Right atrium auricular region (tissue), 2 donors: ENCODE measurements around the gene CNTNAP5. TPM values are rescaled to one million over a fixed set of nuclear protein-coding genes. Genes with fewer than 3 reads are reported as not detected.

Source experiments
- DNase-seq: peaks from one replicate; pipeline ENCODE4 v3.0.0-alpha.2; 2019; ENCODE audit warnings: low spot score
- H3K27ac ChIP-seq, 2 donors: fragments of 200-600 bp; sonication (generic); 1 replicate in 1 of 2; 2 replicates in 1 of 2; pipeline ENCODE4 v1.5.1; 2016 to 2019
- H3K27me3 ChIP-seq, 2 donors: fragments of 200-600 bp; sonication (generic); one replicate each; pipeline versions ENCODE4 v1.5.1 to v1.6.0; 2017 to 2019
- H3K36me3 ChIP-seq: fragments of 200-600 bp; sonication (generic); one replicate; pipeline ENCODE4 v1.5.1; 2016
- H3K4me1 ChIP-seq, 2 donors: fragments of 200-600 bp; sonication (generic); one replicate each; pipeline versions ENCODE4 v1.5.1 to v1.6.0; 2017 to 2019
- H3K4me3 ChIP-seq, 2 donors: fragments of 200-600 bp; sonication (generic); 1 replicate in 1 of 2; 2 replicates in 1 of 2; pipeline ENCODE4 v1.5.1; 2017 to 2019; ENCODE audit warnings: mild to moderate bottlenecking in 1 of 2, moderate library complexity in 1 of 2
- H3K9me3 ChIP-seq, 2 donors: fragments of 200-600 bp; sonication (generic); one replicate each; pipeline ENCODE4 v1.5.1; 2019
- total RNA-seq, 2 donors: library from RNA; depleted of rRNA; stranded (reverse); fragments of >200 nt; gene quantifications; one replicate each; pipeline ENCODE4 v1.1.0, GENCODE V29; 2016
- TF ChIP-seq, protein P1 (sequence below), 2 donors: fragments of 200-600 bp; sonication (generic); IDR thresholded peaks; one replicate each; pipeline ENCODE4 v1.5.1; 2019; ENCODE audit warnings: antibody characterized with exemption in 2 of 2

The CNTNAP5 gene
- total RNA-seq, 2 donors from 2014 or later: not detected

DNA sequence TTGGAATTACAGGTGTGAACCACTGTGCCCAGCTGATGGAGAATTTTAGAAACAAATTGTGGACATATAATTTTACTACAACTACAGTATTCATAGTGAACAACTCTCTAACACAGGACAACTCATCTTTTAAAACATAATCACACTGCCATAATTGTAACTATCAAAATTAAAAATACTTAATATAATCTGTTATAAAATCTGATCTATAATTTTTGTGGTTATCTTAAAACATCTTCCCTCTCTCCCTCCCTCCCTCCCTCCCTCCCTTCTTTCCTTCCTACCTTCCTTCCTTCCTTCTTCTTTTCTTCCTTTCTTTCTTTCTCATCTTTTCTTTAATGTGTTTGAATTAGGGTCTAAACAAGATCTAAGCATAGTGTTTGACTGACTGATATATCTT, 577.7 kb downstream of the CNTNAP5 start:
- no peaks in the 10 kb centered on the region for H3K9me3 ChIP-seq
- DNase-seq: no peak
- H3K27ac ChIP-seq: no peak overlapping the region
- no peaks in the 10 kb centered on the region for H3K27me3 ChIP-seq
- TF ChIP-seq, protein P1, sequence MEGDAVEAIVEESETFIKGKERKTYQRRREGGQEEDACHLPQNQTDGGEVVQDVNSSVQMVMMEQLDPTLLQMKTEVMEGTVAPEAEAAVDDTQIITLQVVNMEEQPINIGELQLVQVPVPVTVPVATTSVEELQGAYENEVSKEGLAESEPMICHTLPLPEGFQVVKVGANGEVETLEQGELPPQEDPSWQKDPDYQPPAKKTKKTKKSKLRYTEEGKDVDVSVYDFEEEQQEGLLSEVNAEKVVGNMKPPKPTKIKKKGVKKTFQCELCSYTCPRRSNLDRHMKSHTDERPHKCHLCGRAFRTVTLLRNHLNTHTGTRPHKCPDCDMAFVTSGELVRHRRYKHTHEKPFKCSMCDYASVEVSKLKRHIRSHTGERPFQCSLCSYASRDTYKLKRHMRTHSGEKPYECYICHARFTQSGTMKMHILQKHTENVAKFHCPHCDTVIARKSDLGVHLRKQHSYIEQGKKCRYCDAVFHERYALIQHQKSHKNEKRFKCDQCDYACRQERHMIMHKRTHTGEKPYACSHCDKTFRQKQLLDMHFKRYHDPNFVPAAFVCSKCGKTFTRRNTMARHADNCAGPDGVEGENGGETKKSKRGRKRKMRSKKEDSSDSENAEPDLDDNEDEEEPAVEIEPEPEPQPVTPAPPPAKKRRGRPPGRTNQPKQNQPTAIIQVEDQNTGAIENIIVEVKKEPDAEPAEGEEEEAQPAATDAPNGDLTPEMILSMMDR (IDR thresholded peaks at IDR 0.05): no peak
- H3K4me1 ChIP-seq: no peaks in the 10 kb centered on the region
- H3K4me3 ChIP-seq: no peak overlapping the region
- no peaks in the 10 kb centered on the region for H3K36me3 ChIP-seq

DNA sequence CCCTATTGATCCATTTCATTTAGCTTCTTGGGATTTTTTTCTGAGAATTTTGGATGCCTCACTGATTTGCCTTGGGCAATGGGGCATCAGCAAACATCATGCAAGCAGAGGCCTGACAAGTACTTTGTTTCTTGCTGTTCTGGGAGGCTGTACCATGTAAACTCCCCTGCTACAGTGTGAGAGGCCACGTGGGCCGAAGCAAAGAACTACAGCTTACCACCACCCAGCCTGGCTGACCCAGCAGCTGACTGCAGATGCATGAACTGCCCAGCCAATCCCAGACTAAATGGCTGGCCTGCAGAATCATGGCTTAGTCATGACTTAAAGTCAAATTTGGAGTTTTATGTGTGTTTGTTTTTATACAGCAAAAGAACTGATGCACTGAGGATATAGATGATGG, 579.9 kb downstream of the CNTNAP5 start:
- DNase-seq: no peak
- TF ChIP-seq, protein P1 (IDR thresholded peaks at IDR 0.05): no peak
- no peaks in the 10 kb centered on the region for H3K27me3 ChIP-seq
- no peak overlapping the region for H3K4me3 ChIP-seq
- H3K9me3 ChIP-seq: no peaks in the 10 kb centered on the region
- H3K4me1 ChIP-seq: no peaks in the 10 kb centered on the region
- no peaks in the 10 kb centered on the region for H3K36me3 ChIP-seq
- H3K27ac ChIP-seq: no peak overlapping the region

DNA sequence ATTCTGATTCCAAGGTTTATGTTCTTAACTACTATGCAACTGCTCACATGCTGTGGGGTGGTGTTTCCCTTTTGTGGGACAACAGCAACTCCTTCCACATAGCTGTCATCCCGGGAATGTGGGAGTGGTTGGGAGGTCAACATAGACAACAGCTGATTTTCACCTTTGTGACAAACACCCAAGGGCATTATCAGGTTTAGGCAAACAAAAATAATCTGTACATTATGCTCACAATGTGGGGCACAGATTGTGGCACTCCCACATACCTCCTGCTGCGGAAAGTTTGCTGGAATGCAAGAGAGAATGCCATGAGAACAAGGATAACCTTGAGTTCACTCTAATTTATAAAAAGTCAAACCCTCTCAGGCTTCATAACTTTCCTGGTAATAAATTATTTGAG, 582.6 kb downstream of the CNTNAP5 start:
- TF ChIP-seq, protein P1 (IDR thresholded peaks at IDR 0.05): no peak
- no peaks in the 10 kb centered on the region for H3K36me3 ChIP-seq
- DNase-seq: no peak
- H3K4me3 ChIP-seq: no peak overlapping the region
- H3K27ac ChIP-seq: no peak overlapping the region
- no peaks in the 10 kb centered on the region for H3K9me3 ChIP-seq
- no peaks in the 10 kb centered on the region for H3K4me1 ChIP-seq
- no peaks in the 10 kb centered on the region for H3K27me3 ChIP-seq

DNA sequence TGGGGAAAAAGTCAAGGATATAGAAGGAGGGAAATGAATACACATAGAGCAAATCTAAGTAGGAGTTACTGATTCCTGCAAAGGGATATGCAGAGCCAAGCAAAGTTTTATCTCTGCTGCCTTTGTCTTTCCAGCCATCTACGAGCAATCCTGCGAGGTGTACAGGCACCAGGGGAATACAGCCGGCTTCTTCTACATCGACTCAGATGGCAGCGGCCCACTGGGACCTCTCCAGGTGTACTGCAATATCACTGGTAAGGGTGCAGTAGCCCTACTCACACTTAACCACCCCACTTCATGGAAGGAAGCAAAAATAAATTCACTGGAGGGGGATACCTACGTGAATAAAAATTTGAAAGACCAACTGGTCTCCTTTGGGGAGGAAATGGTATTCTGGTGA, 584.6 kb downstream of the CNTNAP5 start:
- Histone ChIP-seq H3K9me3 (no peaks in the 10 kb centered on the region), H3K4me1 (no peaks in the 10 kb centered on the region), H3K27ac (no peak overlapping the region), H3K4me3 (no peak overlapping the region), H3K27me3 (no peaks in the 10 kb centered on the region), H3K36me3 (no peaks in the 10 kb centered on the region)
- no peak for DNase-seq
- TF ChIP-seq, protein P1 (IDR thresholded peaks at IDR 0.05): no peak

DNA sequence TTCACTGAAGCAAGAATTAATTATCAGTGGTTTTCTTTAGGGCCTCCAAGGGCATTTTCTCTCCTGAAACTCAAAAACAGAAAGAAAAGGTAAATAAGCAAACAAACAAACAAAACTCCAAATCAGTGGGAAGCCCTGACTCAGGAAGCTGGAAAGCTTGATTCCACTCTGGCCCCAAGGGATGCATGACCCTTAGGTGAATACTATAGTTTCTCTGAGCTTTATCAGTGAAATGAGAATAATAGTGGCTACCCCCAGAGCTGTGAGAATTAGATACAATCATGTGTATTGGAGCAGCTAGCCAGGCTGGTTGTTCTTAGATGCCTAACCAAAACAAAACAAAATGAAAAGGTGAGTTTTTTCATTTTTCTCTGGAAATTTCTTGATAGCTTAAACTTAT, 585.1 kb downstream of the CNTNAP5 start:
- no peaks in the 10 kb centered on the region for H3K4me1 ChIP-seq
- no peaks in the 10 kb centered on the region for H3K9me3 ChIP-seq
- no peak overlapping the region for H3K27ac ChIP-seq
- DNase-seq: no peak
- no peak overlapping the region for H3K4me3 ChIP-seq
- no peaks in the 10 kb centered on the region for H3K27me3 ChIP-seq
- no peaks in the 10 kb centered on the region for H3K36me3 ChIP-seq
- TF ChIP-seq, protein P1 (IDR thresholded peaks at IDR 0.05): no peak

DNA sequence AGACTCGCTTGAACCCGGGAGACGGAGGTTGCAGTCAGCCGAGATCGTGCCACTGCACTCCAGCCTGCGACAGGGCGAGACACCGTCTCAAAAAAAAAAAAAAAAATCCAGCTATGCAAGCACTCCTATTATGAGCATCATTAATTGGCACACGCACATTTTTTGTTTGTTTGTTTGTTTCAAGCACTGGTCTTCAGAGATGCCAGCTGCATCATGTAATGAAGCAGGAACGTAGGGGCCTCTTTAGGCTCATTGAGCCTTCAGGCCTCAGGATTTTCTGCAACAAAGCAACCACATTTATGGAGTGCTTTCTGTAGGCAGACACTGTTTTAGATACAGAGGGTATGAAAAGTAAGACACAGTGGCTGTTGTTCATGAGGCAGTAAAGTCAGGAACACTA, 585.8 kb downstream of the CNTNAP5 start:
- no peak overlapping the region for H3K4me3 ChIP-seq
- H3K4me1 ChIP-seq: no peaks in the 10 kb centered on the region
- H3K27ac ChIP-seq: no peak overlapping the region
- TF ChIP-seq, protein P1 (IDR thresholded peaks at IDR 0.05): no peak
- DNase-seq: no peak
- H3K27me3 ChIP-seq: no peaks in the 10 kb centered on the region
- H3K9me3 ChIP-seq: no peaks in the 10 kb centered on the region
- no peaks in the 10 kb centered on the region for H3K36me3 ChIP-seq
